H1 (cell line): Measurements from ENCODE around the gene CDCP1. TPM values are rescaled to one million over a fixed set of nuclear protein-coding genes. Genes with fewer than 3 reads are reported as not detected.

ENCODE experiments used
- BACH1 ChIP-seq: IDR thresholded peaks from 2 replicates; pipeline ENCODE4 v1.6.1; 2012; ENCODE audit warnings: low read length, improper control_type of control experiment
- SP1 ChIP-seq: IDR thresholded peaks from 2 replicates; pipeline ENCODE4 v1.6.1; 2011; ENCODE audit warnings: low read depth, low read length
- TAF1 ChIP-seq: IDR thresholded peaks from 2 replicates; pipeline ENCODE4 v1.6.1; 2011; ENCODE audit warnings: mild to moderate bottlenecking, low read depth, low read length
- TCF12 ChIP-seq: IDR thresholded peaks from 2 replicates; pipeline ENCODE4 v1.6.1; 2011; ENCODE audit warnings: low read depth, mild to moderate bottlenecking, low read length
- ZNF274 ChIP-seq: IDR thresholded peaks from 2 replicates; pipeline ENCODE4 v1.7.0; 2012; ENCODE audit warnings: low read length, borderline replicate concordance; ENCODE audit errors: extremely low read depth
- polyA plus RNA-seq, 7 experiments: library from polyadenylated mRNA; depleted of rRNA in 3 of 7; stranded (reverse) in 5 of 7; unstranded in 2 of 7; fragments of >200 nt in 5 of 7; fragments of 200-250 nt in 2 of 7; gene quantifications; 1 replicate in 5 of 7; 2 replicates in 1 of 7; 4 replicates in 1 of 7; pipeline versions ENCODE4 v1.2.1 to v1.2.3, GENCODE V29; 2011 to 2013; ENCODE audit warnings: missing spikeins in 2 of 7, mixed read lengths in 2 of 7
- total RNA-seq: library from RNA; stranded (reverse); fragmentation: NEBNext Ultra II Directional; extraction: Animal tissue kit (Norgen Biotek cat#: 25700); gene quantifications from 2 replicates; pipeline ENCODE4 v1.2.1, GENCODE V29; 2021
- TF ChIP-seq, protein P1 (sequence below): IDR thresholded peaks from 2 replicates; pipeline ENCODE4 v1.6.1; 2011; ENCODE audit warnings: low read depth, mild to moderate bottlenecking, low read length; ENCODE audit not compliant: insufficient read depth

Gene CDCP1
- total and polyA plus RNA-seq, 2 of the 8 experiments (the other 6 are each of a cell fraction or from before 2014, with no cell fraction given): 10.0 to 23.3 TPM

DNA sequence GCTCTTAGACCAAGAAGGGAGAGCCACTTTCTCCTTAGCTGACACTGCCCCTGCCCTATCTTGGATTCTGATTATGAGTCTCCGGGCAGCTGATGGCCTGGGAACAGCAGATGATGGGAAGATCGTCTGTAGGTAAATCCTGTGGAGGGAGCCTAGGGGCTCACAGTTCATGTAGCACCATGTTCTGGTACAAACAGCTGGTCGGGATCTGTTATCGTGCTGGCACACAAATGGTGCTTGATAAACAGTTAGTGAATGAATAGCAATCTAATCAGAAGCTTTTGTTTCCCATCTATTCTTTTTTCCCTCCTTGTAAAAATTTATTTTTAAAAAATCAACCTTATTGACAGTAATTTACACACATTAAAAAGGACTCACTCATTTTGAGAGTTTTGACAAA lies 26.8 kb downstream of the CDCP1 start (continued):
- no peak for TF ChIP-seq ZNF274
- TF ChIP-seq SP1: no peak
- no peak for TF ChIP-seq TAF1
- TF ChIP-seq, protein P1, sequence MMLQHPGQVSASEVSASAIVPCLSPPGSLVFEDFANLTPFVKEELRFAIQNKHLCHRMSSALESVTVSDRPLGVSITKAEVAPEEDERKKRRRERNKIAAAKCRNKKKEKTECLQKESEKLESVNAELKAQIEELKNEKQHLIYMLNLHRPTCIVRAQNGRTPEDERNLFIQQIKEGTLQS: no peak
- TF ChIP-seq TCF12: no peak
- TF ChIP-seq BACH1: no peak
